Measurements from ENCODE around the gene PKP1. TPM values are rescaled to one million over a fixed set of nuclear protein-coding genes. Genes with fewer than 3 reads are reported as not detected.
A peak's percentile ranks its signal among the peaks of the same experiment; 100 is the strongest.

PKP1 gene
- polyA plus RNA-seq, 3 donors = not detected

- no peak overlapping the region for H3K27ac ChIP-seq (ENCODE audit: low read depth in 1 of 2, low read length in 2 of 2)
- no peaks in the 10 kb centered on the region for H4K20me1 ChIP-seq (ENCODE audit: insufficient read depth, low read length)
- no peak overlapping the region for H3K9ac ChIP-seq (ENCODE audit: insufficient read depth, low read length, poor library complexity, severe bottlenecking)
- H3K27me3 Mint-ChIP-seq (ENCODE audit: low read depth in 3 of 3) = peaks cover 3 to 5% (median 4%) of the 10 kb centered on the region in 3 donors
- no peaks in the 10 kb centered on the region for H3K36me3 ChIP-seq (replicated peaks in 1 of 2; ENCODE audit: control insufficient read depth in 1 of 2, insufficient read depth in 2 of 2, low read length in 2 of 2)
- DNase-seq = no peak
- H3K27me3 ChIP-seq (ENCODE audit: control insufficient read depth in 2 of 2, insufficient read depth in 2 of 2, low read length in 2 of 2) = no peaks in the 10 kb centered on the region
- H3K36me3 Mint-ChIP-seq = no peaks in the 10 kb centered on the region
- H3K4me1 Mint-ChIP-seq = no peaks in the 10 kb centered on the region
- peaks cover 0 to 2% (median 0%) of the 10 kb centered on the region in 7 donors for H3K9me3 Mint-ChIP-seq
- no peak overlapping the region for H3K4me2 ChIP-seq (replicated peaks; ENCODE audit: extremely low read depth, low read length, poor library complexity, severe bottlenecking)
- H3K9me3 ChIP-seq (replicated peaks in 1 of 2; ENCODE audit: control insufficient read depth in 1 of 2, insufficient read depth in 1 of 2, low read length in 2 of 2) = no peaks in the 10 kb centered on the region
- H3K79me2 ChIP-seq (ENCODE audit: insufficient read depth, low read length) = no peaks in the 10 kb centered on the region
- 94% methylated on average over 5 of the region's 6 CpGs for WGBS (ENCODE audit: insufficient coverage)
- no peak overlapping the region for H3K27ac Mint-ChIP-seq
- no peak overlapping the region for H3K4me3 Mint-ChIP-seq
- intact Hi-C loops (cut with micrococcal nuclease) = no loop called here
- no peak overlapping the region for H3K4me3 ChIP-seq (replicated peaks in 1 of 3; ENCODE audit: low read depth in 2 of 3, low read length in 3 of 3)
- no peaks in the 10 kb centered on the region for H3K4me1 ChIP-seq (ENCODE audit: control insufficient read depth in 1 of 2, insufficient read depth in 2 of 2, low read length in 2 of 2)
- H2AFZ ChIP-seq (ENCODE audit: insufficient read depth, low read depth, low read length, poor library complexity, severe bottlenecking) = no peak overlapping the region
- no peak for TF ChIP-seq CTCF (IDR thresholded peaks at IDR 0.05)
Observed at GRCh38 chr1:201319631-201320030, 36.3 kb downstream of the PKP1 start.

GRCh38 chr1:201320168-201320788 is 37.0 kb downstream of the PKP1 start:
- Histone ChIP-seq H3K9me3 (replicated peaks in 1 of 2; ENCODE audit: control insufficient read depth in 1 of 2, insufficient read depth in 1 of 2, low read length in 2 of 2) (no peaks in the 10 kb centered on the region), H4K20me1 (ENCODE audit: insufficient read depth, low read length) (no peaks in the 10 kb centered on the region), H3K9ac (ENCODE audit: insufficient read depth, low read length, poor library complexity, severe bottlenecking) (no peak overlapping the region), H3K27me3 (ENCODE audit: control insufficient read depth in 2 of 2, insufficient read depth in 2 of 2, low read length in 2 of 2) (no peaks in the 10 kb centered on the region), H3K27ac (ENCODE audit: low read depth in 1 of 2, low read length in 2 of 2) (no peak overlapping the region), H3K4me1 (ENCODE audit: control insufficient read depth in 1 of 2, insufficient read depth in 2 of 2, low read length in 2 of 2) (no peaks in the 10 kb centered on the region), H3K79me2 (ENCODE audit: insufficient read depth, low read length) (no peaks in the 10 kb centered on the region), H3K4me2 (replicated peaks; ENCODE audit: extremely low read depth, low read length, poor library complexity, severe bottlenecking) (no peak overlapping the region), H2AFZ (ENCODE audit: insufficient read depth, low read depth, low read length, poor library complexity, severe bottlenecking) (no peak overlapping the region), H3K36me3 (replicated peaks in 1 of 2; ENCODE audit: control insufficient read depth in 1 of 2, insufficient read depth in 2 of 2, low read length in 2 of 2) (no peaks in the 10 kb centered on the region), H3K4me3 (replicated peaks in 1 of 3; ENCODE audit: low read depth in 2 of 3, low read length in 3 of 3) (no peak overlapping the region)
- no peak for DNase-seq
- intact Hi-C loops (cut with micrococcal nuclease) = no loop called here
- 91% methylated on average over 10 of the region's 12 CpGs for WGBS (ENCODE audit: insufficient coverage)
- TF ChIP-seq CTCF (IDR thresholded peaks at IDR 0.05) = no peak
- no peaks in the 10 kb centered on the region for H3K36me3 Mint-ChIP-seq
- no peak overlapping the region for H3K27ac Mint-ChIP-seq
- H3K9me3 Mint-ChIP-seq = peaks cover 0 to 2% (median 0%) of the 10 kb centered on the region in 7 donors
- no peaks in the 10 kb centered on the region for H3K4me1 Mint-ChIP-seq
- peak overlapping the region in 1 of 2 donors; percentile 27 for H3K4me3 Mint-ChIP-seq
- peaks cover 3 to 5% (median 4%) of the 10 kb centered on the region in 3 donors for H3K27me3 Mint-ChIP-seq (ENCODE audit: low read depth in 3 of 3)

Data from CD14-positive monocyte (primary cell).